ENCODE measurements around the gene MCTP1. TPM values are rescaled to one million over a fixed set of nuclear protein-coding genes. Genes with fewer than 3 reads are reported as not detected.

Gene MCTP1
- total RNA-seq (2021; ENCODE audit: unreplicated experiment) (0.44 TPM), Bru-seq, nascent RNA (percentile 23 among the genes with signal in this experiment), BruChase-seq, experiment 1, labeled RNA remaining after a 6-hour chase (percentile 12 among the genes with signal in this experiment), BruChase-seq, experiment 2, labeled RNA remaining after a 2-hour chase (percentile 20 among the genes with signal in this experiment)
- 0.15 and 0.34 TPM in 2 replicates for polyA plus RNA-seq (2012)
- long read RNA-seq, result 0 reads

DNA sequence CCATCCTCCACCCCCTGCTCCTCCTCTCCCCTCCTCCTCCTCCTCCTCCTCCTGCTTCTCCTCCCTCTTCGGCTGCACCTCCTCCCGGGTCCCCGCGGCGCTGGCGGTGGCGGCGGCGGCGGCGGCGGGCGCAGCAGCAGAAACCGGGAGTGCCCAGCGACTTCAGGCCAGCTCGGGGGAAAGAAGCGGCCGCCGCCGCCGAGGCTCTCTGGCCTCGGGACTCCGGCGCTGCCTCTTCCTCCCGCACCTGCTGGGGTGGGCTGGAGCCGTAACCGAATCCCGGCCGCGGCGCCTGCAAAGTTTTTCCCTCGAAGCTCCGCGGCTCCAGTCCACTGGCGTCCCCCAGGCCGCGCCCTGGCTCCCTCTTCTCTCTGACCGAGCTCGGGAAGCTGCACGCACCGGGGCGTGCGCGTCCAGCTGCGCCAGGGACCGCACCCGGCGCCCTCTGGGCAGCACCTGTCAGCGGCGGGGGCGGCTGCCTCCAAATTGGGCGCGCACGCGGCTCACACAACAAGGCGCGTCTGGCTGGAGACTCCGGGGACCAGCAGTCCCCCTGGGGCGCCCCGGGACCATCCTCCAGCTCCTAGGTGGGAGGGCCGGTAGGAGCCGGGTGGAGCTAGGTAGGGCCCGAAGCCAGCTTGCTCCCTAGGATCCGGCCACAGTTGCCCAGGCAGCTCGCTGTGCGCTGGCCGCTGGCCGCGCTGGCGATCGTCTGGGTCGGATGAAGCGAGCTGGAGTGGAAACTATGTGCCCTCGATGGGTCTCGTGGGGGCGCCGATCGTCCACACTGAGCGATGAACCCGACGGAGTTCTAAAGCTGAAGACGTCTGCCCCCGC, at the start of gene MCTP1:
MCTP1 (minus strand) TSS at position 523 of the 837 bp plus-strand sequence.
- ChIA-PET POLR2A (no interaction called here), CTCF (interaction anchor here (0.5 kb wide), 1 partner anchor 761 kb away, joined by 3 read pairs; no protein-coding TSS in a partner anchor), RAD21 (ENCODE audit: low non-redundant PET in 1 of 2, low total read pairs in 2 of 2, uncharacterized antibody in 2 of 2, unreplicated experiment in 2 of 2) (no interaction called here)
- no peaks in the 10 kb centered on the region for H3K79me2 ChIP-seq (ENCODE audit: insufficient read depth, low read length)
- H3K4me1 ChIP-seq (ENCODE audit: control insufficient read depth in 1 of 2, insufficient read depth in 2 of 2, low read length in 2 of 2), result peaks cover 5 to 25% of the 10 kb centered on the region in 2 experiments; a peak in 2 of 4 replicates
- peak; percentile 52 for ATAC-seq
- H2AFZ ChIP-seq (ENCODE audit: low read depth, low read length, poor library complexity, severe bottlenecking), result no peak within 1 kb of the TSS
- no peaks in the 10 kb centered on the region for H3K9me3 ChIP-seq (ENCODE audit: control insufficient read depth in 1 of 2, insufficient read depth in 1 of 2, low read depth in 1 of 2, low read length in 2 of 2)
- no peaks in the 10 kb centered on the region for H3K27me3 ChIP-seq (ENCODE audit: insufficient read depth, low read length)
- H4K20me1 ChIP-seq (ENCODE audit: insufficient read depth), result no peaks in the 10 kb centered on the region
- H3K9me2 ChIP-seq (ENCODE audit: insufficient read depth), result no peaks in the 10 kb centered on the region
- DNase-seq (ENCODE audit: low read depth, low spot score), result no peak
- intact Hi-C loops (cut with micrococcal nuclease), result loop anchor here (2.0 to 10.0 kb wide), 2 partner anchors 270 to 560 kb away; partner anchors contain the start of genes ARSK and SKIC3
- TF ChIP-seq, protein P1, sequence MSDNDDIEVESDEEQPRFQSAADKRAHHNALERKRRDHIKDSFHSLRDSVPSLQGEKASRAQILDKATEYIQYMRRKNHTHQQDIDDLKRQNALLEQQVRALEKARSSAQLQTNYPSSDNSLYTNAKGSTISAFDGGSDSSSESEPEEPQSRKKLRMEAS (IDR thresholded peaks at IDR 0.05), result peak; percentile 52
- no peak for TF ChIP-seq CBX3 (IDR thresholded peaks at IDR 0.05; ENCODE audit: low read depth)
- TF ChIP-seq EGR1 (IDR thresholded peaks at IDR 0.05; ENCODE audit: low read depth), result peak; percentile 56
- H3K27ac ChIP-seq (ENCODE audit: low read depth, low read length), result no peak within 1 kb of the TSS; the same call in 1 of the 2 replicates
- H3K36me3 ChIP-seq (ENCODE audit: control insufficient read depth in 1 of 2, insufficient read depth in 2 of 2, low read length in 2 of 2), result no peaks in the 10 kb centered on the region
- H3K4me2 ChIP-seq (ENCODE audit: low read length), result peak within 1 kb of the TSS; percentile 75
- no peak within 1 kb of the TSS for H3K9ac ChIP-seq (ENCODE audit: low read length)
- BruUV-seq (replicated peaks), result no TSS peak
- H3K4me3 ChIP-seq (replicated peaks in 1 of 2; ENCODE audit: low read depth in 1 of 2, low read length in 2 of 2), result peak within 1 kb of the TSS; percentile 43 to 57

- RAD21 ChIA-PET (ENCODE audit: low non-redundant PET in 1 of 2, low total read pairs in 2 of 2, uncharacterized antibody in 2 of 2, unreplicated experiment in 2 of 2), result no interaction called here
- POLR2A ChIA-PET, result no interaction called here
- no peaks in the 10 kb centered on the region for H4K20me1 ChIP-seq (ENCODE audit: insufficient read depth)
- DNase-seq (ENCODE audit: low read depth, low spot score) (no peak), ATAC-seq (no peak)
- H3K9ac ChIP-seq (ENCODE audit: low read length), result no peak overlapping the region
- H3K27me3 ChIP-seq (ENCODE audit: insufficient read depth, low read length), result no peaks in the 10 kb centered on the region
- H3K79me2 ChIP-seq (ENCODE audit: insufficient read depth, low read length), result no peaks in the 10 kb centered on the region
- H3K4me3 ChIP-seq (replicated peaks in 1 of 2; ENCODE audit: low read depth in 1 of 2, low read length in 2 of 2), result no peak overlapping the region
- H3K4me2 ChIP-seq (ENCODE audit: low read length), result no peak overlapping the region
- no peak overlapping the region for H2AFZ ChIP-seq (ENCODE audit: low read depth, low read length, poor library complexity, severe bottlenecking)
- intact Hi-C loops (cut with micrococcal nuclease), result no loop called here
- CTCF ChIA-PET, result no interaction called here
- H3K9me3 ChIP-seq (ENCODE audit: control insufficient read depth in 1 of 2, insufficient read depth in 1 of 2, low read depth in 1 of 2, low read length in 2 of 2), result no peaks in the 10 kb centered on the region
- H3K27ac ChIP-seq (ENCODE audit: low read depth, low read length), result no peak overlapping the region
- BruUV-seq (replicated peaks), result no TSS peak
- no peaks in the 10 kb centered on the region for H3K4me1 ChIP-seq (ENCODE audit: control insufficient read depth in 1 of 2, insufficient read depth in 2 of 2, low read length in 2 of 2)
- no peaks in the 10 kb centered on the region for H3K9me2 ChIP-seq (ENCODE audit: insufficient read depth)
- no peaks in the 10 kb centered on the region for H3K36me3 ChIP-seq (ENCODE audit: control insufficient read depth in 1 of 2, insufficient read depth in 2 of 2, low read length in 2 of 2)
- no peak for TF ChIP-seq EGR1 (IDR thresholded peaks at IDR 0.05; ENCODE audit: low read depth)
- no peak for TF ChIP-seq FOSL1 (IDR thresholded peaks at IDR 0.05; ENCODE audit: low read depth)
- no peak for TF ChIP-seq ZFX (IDR thresholded peaks at IDR 0.05)
- TF ChIP-seq EZH2phosphoT487 (IDR thresholded peaks at IDR 0.05; ENCODE audit: borderline replicate concordance), result no peak
- TF ChIP-seq, protein P2, sequence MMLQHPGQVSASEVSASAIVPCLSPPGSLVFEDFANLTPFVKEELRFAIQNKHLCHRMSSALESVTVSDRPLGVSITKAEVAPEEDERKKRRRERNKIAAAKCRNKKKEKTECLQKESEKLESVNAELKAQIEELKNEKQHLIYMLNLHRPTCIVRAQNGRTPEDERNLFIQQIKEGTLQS (IDR thresholded peaks at IDR 0.05), result no peak
- no peak for TF ChIP-seq TCF7L2 (IDR thresholded peaks at IDR 0.05; ENCODE audit: borderline replicate concordance, extremely low read depth, insufficient read depth, insufficient read length)
- no peak for TF ChIP-seq SP1 (IDR thresholded peaks at IDR 0.05; ENCODE audit: low read depth)
- TF ChIP-seq YY1 (IDR thresholded peaks at IDR 0.05; ENCODE audit: extremely low read depth, insufficient replicate concordance, low read depth, low read length), result no peak
- no peak for TF ChIP-seq ELF1 (IDR thresholded peaks at IDR 0.05; ENCODE audit: borderline replicate concordance, low read depth)
- no peak for TF ChIP-seq CTCF (IDR thresholded peaks at IDR 0.05 in 2 of 3, conservative IDR thresholded peaks at IDR 0.05 in 1 of 3; ENCODE audit: borderline replicate concordance in 1 of 3, insufficient read depth in 1 of 3, low read depth in 2 of 3, low read length in 2 of 3)
- no peak for TF ChIP-seq RAD21 (IDR thresholded peaks at IDR 0.05; ENCODE audit: low read depth)
- TF ChIP-seq, protein P1 (IDR thresholded peaks at IDR 0.05), result no peak
Observed at GRCh38 chr5:95332158-95332557, 47.3 kb upstream of the MCTP1 start.

Data from HCT116 (cell line).